ENCODE measurements around the gene GHRL.
A peak's percentile ranks its signal among the peaks of the same experiment; 100 is the strongest.

Gene GHRL

GRCh38 chr3:10247679-10248183 lies 45.0 kb downstream of the GHRL start:
- TF ChIP-seq, protein P1, sequence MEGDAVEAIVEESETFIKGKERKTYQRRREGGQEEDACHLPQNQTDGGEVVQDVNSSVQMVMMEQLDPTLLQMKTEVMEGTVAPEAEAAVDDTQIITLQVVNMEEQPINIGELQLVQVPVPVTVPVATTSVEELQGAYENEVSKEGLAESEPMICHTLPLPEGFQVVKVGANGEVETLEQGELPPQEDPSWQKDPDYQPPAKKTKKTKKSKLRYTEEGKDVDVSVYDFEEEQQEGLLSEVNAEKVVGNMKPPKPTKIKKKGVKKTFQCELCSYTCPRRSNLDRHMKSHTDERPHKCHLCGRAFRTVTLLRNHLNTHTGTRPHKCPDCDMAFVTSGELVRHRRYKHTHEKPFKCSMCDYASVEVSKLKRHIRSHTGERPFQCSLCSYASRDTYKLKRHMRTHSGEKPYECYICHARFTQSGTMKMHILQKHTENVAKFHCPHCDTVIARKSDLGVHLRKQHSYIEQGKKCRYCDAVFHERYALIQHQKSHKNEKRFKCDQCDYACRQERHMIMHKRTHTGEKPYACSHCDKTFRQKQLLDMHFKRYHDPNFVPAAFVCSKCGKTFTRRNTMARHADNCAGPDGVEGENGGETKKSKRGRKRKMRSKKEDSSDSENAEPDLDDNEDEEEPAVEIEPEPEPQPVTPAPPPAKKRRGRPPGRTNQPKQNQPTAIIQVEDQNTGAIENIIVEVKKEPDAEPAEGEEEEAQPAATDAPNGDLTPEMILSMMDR (IDR thresholded peaks at IDR 0.05; ENCODE audit: control insufficient read depth, insufficient read depth, low read depth, low read length, missing control alignments), result no peak
- no peak for DNase-seq (ENCODE audit: low read depth)
- H3K4me3 ChIP-seq (ENCODE audit: control insufficient read depth, low read depth, low read length), result peak overlapping the region; percentile 98

DNA sequence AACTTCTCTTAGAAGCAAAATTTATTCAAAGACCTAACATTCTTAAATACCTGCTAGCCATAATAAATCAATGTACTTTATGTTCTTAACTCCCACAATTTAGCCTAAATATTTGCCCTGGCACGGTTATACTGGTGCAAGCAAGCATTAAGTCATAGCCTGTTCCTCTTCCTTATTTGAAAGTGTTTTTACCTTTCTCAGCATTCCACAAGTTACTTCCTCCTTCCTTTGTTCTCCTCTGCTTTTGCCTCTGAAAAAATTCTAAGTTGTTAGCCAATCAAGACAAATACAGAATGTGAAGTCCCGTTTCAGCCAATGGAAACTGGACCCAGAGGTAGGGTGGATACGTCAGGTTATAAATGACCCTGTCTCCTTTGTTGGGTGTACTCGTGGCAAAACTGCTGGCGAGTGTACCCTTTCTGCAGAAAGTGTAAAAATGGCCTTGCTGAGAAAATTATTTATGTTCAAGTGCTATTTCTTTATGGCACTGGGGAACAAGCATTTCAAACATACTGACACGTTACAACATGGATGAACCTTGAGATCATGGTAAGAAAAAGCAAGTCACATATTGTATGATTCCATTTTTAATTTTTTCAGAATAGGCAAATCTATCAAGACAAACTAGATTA lies 47.5 kb downstream of the GHRL start:
- H3K4me3 ChIP-seq (ENCODE audit: control insufficient read depth, low read depth, low read length), result no peak overlapping the region
- TF ChIP-seq, protein P1 (IDR thresholded peaks at IDR 0.05; ENCODE audit: control insufficient read depth, insufficient read depth, low read depth, low read length, missing control alignments), result no peak
- DNase-seq (ENCODE audit: low read depth), result no peak

- H3K4me3 ChIP-seq (ENCODE audit: control insufficient read depth, low read depth, low read length), result no peak overlapping the region
- no peak for DNase-seq (ENCODE audit: low read depth)
- TF ChIP-seq, protein P1 (IDR thresholded peaks at IDR 0.05; ENCODE audit: control insufficient read depth, insufficient read depth, low read depth, low read length, missing control alignments), result no peak
Measured at GRCh38 chr3:10244009-10244408, 48.7 kb downstream of the GHRL start.

- TF ChIP-seq, protein P1 (IDR thresholded peaks at IDR 0.05; ENCODE audit: control insufficient read depth, insufficient read depth, low read depth, low read length, missing control alignments), result no peak
- no peak overlapping the region for H3K4me3 ChIP-seq (ENCODE audit: control insufficient read depth, low read depth, low read length)
- DNase-seq (ENCODE audit: low read depth), result no peak
Measured at GRCh38 chr3:10242182-10243065, 50.3 kb downstream of the GHRL start.

DNA sequence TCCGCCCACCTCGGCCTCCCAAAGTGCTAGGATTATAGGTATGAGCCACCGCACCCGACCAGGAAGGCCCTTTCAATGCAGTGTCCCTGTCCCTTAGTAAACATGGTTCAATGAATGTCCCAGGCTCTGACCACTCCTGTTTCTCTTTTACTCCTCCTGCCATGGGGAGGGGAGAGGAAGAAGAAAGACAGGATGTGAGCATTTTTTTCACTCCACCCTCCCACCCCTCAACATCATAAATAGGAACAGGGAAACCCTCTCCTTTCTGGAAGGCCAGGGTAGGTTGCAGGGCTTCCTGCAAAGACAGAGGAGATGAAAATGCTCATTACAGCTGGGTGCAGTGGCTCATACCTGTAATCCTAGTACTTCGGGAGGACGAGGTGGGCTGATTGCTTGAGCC lies 51.9 kb downstream of the GHRL start:
- TF ChIP-seq, protein P1 (IDR thresholded peaks at IDR 0.05; ENCODE audit: control insufficient read depth, insufficient read depth, low read depth, low read length, missing control alignments), result no peak
- no peak for DNase-seq (ENCODE audit: low read depth)
- no peak overlapping the region for H3K4me3 ChIP-seq (ENCODE audit: control insufficient read depth, low read depth, low read length)

- no peak for DNase-seq (ENCODE audit: low read depth)
- no peak overlapping the region for H3K4me3 ChIP-seq (ENCODE audit: control insufficient read depth, low read depth, low read length)
- TF ChIP-seq, protein P1 (IDR thresholded peaks at IDR 0.05; ENCODE audit: control insufficient read depth, insufficient read depth, low read depth, low read length, missing control alignments), result no peak
Measured at GRCh38 chr3:10238345-10239183, 54.2 kb downstream of the GHRL start.

All from AG09309 (cell line).